ENCODE data around the gene SPTLC1. TPM values are rescaled to one million over a fixed set of nuclear protein-coding genes. Genes with fewer than 3 reads are reported as not detected.
"Not testable (repeated sequence)": the region's sequence is repeated elsewhere in the genome, so short reads cannot be mapped to it uniquely, and the experiment has no call there.

Gene SPTLC1
- total RNA-seq, 2 experiments from 2014 or later = 32.0 to 38.4 TPM

DNA sequence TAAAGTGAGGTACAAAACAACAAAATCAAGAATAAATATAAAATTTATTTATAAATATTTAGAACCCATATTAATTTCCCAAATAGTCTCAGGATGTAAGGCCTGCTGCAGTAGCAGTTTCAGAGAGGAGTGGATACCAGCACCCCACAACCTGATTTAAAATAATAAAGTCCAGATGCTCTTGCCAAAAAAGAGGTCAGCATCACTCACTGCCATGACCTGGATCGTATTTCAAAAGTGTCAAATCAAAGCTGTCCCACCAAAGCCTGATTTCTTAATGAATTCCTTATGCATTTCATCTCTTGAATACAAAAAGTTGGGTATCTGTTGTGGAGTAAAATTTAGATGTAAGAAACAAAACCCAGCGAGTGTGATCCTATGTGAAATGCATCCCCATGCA is 107.2 kb downstream of the SPTLC1 start:
- DNase-seq = no peak
- Mint-ChIP-seq H3K4me1 (ENCODE audit: low read depth) (no peaks in the 10 kb centered on the region), H3K9me3 (no peaks in the 10 kb centered on the region), H3K27ac (no peak overlapping the region), H3K4me3 (no peak overlapping the region), H3K36me3 (ENCODE audit: low read depth) (no peaks in the 10 kb centered on the region), H3K27me3 (ENCODE audit: low read depth) (peaks cover 10% of the 10 kb centered on the region)
- intact Hi-C loops (cut with micrococcal nuclease) = no loop called here
- CTCF ChIA-PET = no interaction called here

- CTCF ChIA-PET = no interaction called here
- Mint-ChIP-seq H3K4me3 (no peak overlapping the region), H3K36me3 (ENCODE audit: low read depth) (no peaks in the 10 kb centered on the region), H3K9me3 (no peaks in the 10 kb centered on the region), H3K27ac (no peak overlapping the region), H3K27me3 (ENCODE audit: low read depth) (peaks cover 6% of the 10 kb centered on the region), H3K4me1 (ENCODE audit: low read depth) (no peaks in the 10 kb centered on the region)
- intact Hi-C loops (cut with micrococcal nuclease) = no loop called here
- DNase-seq = no peak
These were observed 111.2 kb downstream of the SPTLC1 start for GRCh38 chr9:92004045-92004392.

DNA sequence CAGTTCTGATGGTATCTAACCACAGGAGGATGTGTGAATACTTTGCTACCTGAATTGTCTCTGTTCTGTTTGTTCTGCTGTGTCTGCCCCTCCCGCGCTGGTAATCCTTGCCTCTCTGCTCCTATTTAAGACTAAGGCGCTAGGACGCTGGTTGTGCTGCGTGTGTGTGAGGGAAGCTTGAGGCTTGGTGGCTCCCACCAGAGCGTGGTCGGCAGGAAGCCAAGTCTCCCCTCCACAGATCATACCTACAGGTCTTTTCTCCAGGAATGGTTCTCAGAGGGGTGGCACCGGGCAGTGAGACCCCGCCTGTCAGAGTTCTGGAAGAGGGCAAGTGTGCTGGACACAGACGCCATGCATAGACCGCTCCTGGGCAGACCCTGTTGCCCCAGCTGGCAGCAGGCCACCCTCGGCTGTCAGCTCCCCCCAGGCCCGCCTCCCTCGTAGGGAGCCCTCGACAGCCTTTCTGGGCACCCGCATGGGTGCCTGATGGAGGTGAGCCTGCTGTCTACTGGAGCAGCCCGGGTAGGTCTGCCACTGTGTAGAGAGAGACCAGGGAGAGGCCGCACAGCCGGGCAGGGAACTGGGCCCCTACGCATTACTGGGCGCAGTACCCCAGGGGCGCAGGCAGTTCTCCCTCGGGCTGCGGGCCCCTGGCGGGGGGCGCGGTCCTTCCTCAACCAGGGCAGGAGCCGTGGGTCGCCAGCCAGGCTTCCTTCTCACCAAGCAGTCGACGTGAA is 111.7 kb downstream of the SPTLC1 start:
- Mint-ChIP-seq H3K4me1 (ENCODE audit: low read depth) (no peaks in the 10 kb centered on the region), H3K36me3 (ENCODE audit: low read depth) (no peaks in the 10 kb centered on the region), H3K27ac (no peak overlapping the region), H3K27me3 (ENCODE audit: low read depth) (peaks cover 5% of the 10 kb centered on the region), H3K9me3 (no peaks in the 10 kb centered on the region), H3K4me3 (no peak overlapping the region)
- no peak for DNase-seq
- intact Hi-C loops (cut with micrococcal nuclease) = no loop called here
- CTCF ChIA-PET = no interaction called here

GRCh38 chr9:92001948-92002347 is 113.3 kb downstream of the SPTLC1 start:
- DNase-seq; H3K4me3 Mint-ChIP-seq; H3K27me3 Mint-ChIP-seq (ENCODE audit: low read depth); H3K36me3 Mint-ChIP-seq (ENCODE audit: low read depth); CTCF ChIA-PET; H3K4me1 Mint-ChIP-seq (ENCODE audit: low read depth); H3K9me3 Mint-ChIP-seq; H3K27ac Mint-ChIP-seq; intact Hi-C loops (cut with micrococcal nuclease): not testable (repeated sequence)

DNA sequence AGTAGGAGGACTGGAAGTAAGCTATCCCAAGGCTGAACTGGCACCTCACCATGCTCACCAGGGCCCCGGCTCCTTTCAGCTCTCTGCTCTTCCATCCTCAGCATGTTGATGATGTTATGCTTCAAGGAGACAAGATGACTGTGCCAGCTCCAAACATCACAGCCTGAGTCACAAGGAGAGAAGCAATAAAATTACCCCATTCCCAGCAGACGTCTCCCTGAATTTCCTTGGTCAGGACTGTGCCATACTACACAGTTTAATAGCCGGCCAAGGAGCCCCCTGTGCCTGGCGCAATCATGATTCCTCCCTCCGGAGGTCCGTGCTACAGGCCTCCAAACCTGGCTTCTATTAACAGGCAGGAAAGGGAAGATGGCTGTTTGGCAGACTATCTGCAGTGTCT is 114.0 kb downstream of the SPTLC1 start:
- CTCF ChIA-PET = interaction anchor here (1.2 kb wide), 1 partner anchor 10 kb away, joined by 5 read pairs; no protein-coding TSS in a partner anchor
- Mint-ChIP-seq H3K4me1 (ENCODE audit: low read depth) (no peaks in the 10 kb centered on the region), H3K36me3 (ENCODE audit: low read depth) (no peaks in the 10 kb centered on the region), H3K27me3 (ENCODE audit: low read depth) (peaks cover 5% of the 10 kb centered on the region), H3K4me3 (no peak overlapping the region), H3K27ac (no peak overlapping the region), H3K9me3 (no peaks in the 10 kb centered on the region)
- DNase-seq = no peak
- intact Hi-C loops (cut with micrococcal nuclease) = no loop called here

DNA sequence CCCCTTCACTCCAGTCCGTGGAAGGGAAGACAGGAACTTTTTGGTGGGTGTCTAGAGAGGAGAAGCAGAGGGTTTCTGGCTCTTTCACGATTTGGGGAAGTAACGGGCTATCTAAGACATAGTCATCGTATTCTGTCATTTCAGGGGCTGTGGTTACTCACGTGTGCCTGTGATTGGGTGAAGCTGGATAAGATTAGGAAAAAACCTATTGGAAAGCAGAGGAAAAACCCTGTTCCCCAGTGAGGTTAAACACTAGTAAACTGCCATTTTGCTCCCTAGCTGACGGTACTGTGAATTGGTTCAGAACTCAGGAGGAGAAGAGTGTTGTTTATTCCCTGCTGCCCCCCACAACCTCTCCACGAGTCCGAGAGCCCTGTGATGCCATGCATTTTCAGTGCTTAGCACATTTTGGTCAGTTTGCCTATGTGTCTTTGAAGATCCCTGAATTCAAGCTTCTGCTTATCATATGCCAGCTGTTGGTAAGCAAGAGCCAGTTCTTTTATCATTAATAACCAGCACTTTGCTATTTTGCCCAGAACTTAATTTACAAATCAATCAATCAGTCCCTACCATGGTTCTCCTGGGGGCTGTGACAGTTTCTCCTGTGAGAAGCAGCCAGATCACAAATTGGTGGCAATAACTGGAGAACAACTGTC is 120.1 kb downstream of the SPTLC1 start:
- no peak overlapping the region for H3K27ac Mint-ChIP-seq
- DNase-seq = no peak
- intact Hi-C loops (cut with micrococcal nuclease) = no loop called here
- H3K27me3 Mint-ChIP-seq (ENCODE audit: low read depth) = peaks cover 11% of the 10 kb centered on the region
- no peak overlapping the region for H3K4me3 Mint-ChIP-seq
- CTCF ChIA-PET = no interaction called here
- no peaks in the 10 kb centered on the region for H3K9me3 Mint-ChIP-seq
- H3K36me3 Mint-ChIP-seq (ENCODE audit: low read depth) = no peaks in the 10 kb centered on the region
- H3K4me1 Mint-ChIP-seq (ENCODE audit: low read depth) = no peaks in the 10 kb centered on the region

- CTCF ChIA-PET = no interaction called here
- H3K4me3 Mint-ChIP-seq = no peak overlapping the region
- intact Hi-C loops (cut with micrococcal nuclease) = no loop called here
These were observed 120.8 kb downstream of the SPTLC1 start for GRCh38 chr9:91994422-91994821.

GRCh38 chr9:91992461-91993041 is 122.7 kb downstream of the SPTLC1 start:
- CTCF ChIA-PET = no interaction called here

More at GRCh38 chr9:91994422-91994821, 120.8 kb downstream of the SPTLC1 start:
- Mint-ChIP-seq H3K27ac (no peak overlapping the region), H3K4me1 (ENCODE audit: low read depth) (no peaks in the 10 kb centered on the region), H3K36me3 (ENCODE audit: low read depth) (no peaks in the 10 kb centered on the region), H3K27me3 (ENCODE audit: low read depth) (peaks cover 13% of the 10 kb centered on the region), H3K9me3 (no peaks in the 10 kb centered on the region)
- DNase-seq = no peak

GRCh38 chr9:91991721-91992341 is 123.4 kb downstream of the SPTLC1 start:
- intact Hi-C loops (cut with micrococcal nuclease) = no loop called here
- Mint-ChIP-seq H3K4me3 (no peak overlapping the region), H3K27ac (no peak overlapping the region), H3K36me3 (ENCODE audit: low read depth) (no peaks in the 10 kb centered on the region), H3K9me3 (no peaks in the 10 kb centered on the region), H3K27me3 (ENCODE audit: low read depth) (peaks cover 15% of the 10 kb centered on the region), H3K4me1 (ENCODE audit: low read depth) (no peaks in the 10 kb centered on the region)
- no peak for DNase-seq
- CTCF ChIA-PET = interaction anchor here (1.4 kb wide), 1 partner anchor 9 kb away, joined by 5 read pairs; no protein-coding TSS in a partner anchor

More at GRCh38 chr9:91992461-91993041, 122.7 kb downstream of the SPTLC1 start:
- intact Hi-C loops (cut with micrococcal nuclease) = no loop called here
- Mint-ChIP-seq H3K4me3 (no peak overlapping the region), H3K27me3 (ENCODE audit: low read depth) (peaks cover 15% of the 10 kb centered on the region), H3K4me1 (ENCODE audit: low read depth) (no peaks in the 10 kb centered on the region), H3K36me3 (ENCODE audit: low read depth) (no peaks in the 10 kb centered on the region), H3K9me3 (no peaks in the 10 kb centered on the region), H3K27ac (no peak overlapping the region)
- DNase-seq = no peak

DNA sequence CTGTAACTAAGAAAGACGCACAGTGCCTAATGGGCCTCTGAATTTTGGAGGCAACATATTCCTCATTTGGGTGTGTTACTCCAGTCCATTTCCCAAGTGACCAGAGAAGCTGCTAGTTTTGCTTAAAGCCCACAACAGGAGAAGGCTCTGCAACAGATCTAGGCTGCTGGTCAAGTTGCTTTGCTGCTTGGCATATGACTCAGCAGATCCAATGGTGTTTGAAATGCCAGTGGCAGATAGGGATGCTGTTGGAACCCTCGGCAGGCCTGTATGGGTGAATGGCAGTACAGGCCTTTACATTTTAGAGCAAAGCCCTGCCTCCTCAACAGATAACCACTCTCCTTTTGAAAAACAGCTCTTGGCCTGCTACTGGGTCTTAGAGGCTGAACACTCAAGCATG is 129.0 kb downstream of the SPTLC1 start:
- Mint-ChIP-seq H3K36me3 (ENCODE audit: low read depth) (peaks cover 2% of the 10 kb centered on the region), H3K9me3 (peaks cover 2% of the 10 kb centered on the region), H3K27me3 (ENCODE audit: low read depth) (peaks cover 12% of the 10 kb centered on the region), H3K27ac (no peak overlapping the region), H3K4me3 (no peak overlapping the region), H3K4me1 (ENCODE audit: low read depth) (no peaks in the 10 kb centered on the region)
- CTCF ChIA-PET = no interaction called here
- no peak for DNase-seq
- intact Hi-C loops (cut with micrococcal nuclease) = no loop called here

DNA sequence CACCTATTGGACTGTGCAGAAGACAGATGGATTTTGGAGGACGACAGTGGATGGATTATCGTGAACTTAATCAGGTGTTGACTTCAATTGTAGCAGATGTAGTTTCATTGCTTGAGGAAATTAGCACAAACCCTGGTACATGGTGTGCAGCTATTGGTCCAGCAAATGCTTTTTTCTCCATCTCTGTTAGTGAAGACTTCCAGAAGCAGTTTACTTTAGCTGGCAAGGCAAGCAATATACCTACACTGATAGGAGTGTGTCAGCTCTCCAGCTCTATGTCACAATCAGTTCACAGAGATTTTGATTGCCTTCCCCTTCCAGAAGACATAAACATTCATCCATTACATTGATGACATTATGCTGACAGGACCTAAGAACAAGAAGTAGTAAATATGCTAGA is 129.5 kb downstream of the SPTLC1 start:
- CTCF ChIA-PET = no interaction called here
- peaks cover 12% of the 10 kb centered on the region for H3K27me3 Mint-ChIP-seq (ENCODE audit: low read depth)
- no peak overlapping the region for H3K27ac Mint-ChIP-seq

More for the DNA sequence above, 129.5 kb downstream of the SPTLC1 start:
- intact Hi-C loops (cut with micrococcal nuclease) = no loop called here
- H3K4me3 Mint-ChIP-seq = no peak overlapping the region
- peaks cover 2% of the 10 kb centered on the region for H3K36me3 Mint-ChIP-seq (ENCODE audit: low read depth)
- peaks cover 7% of the 10 kb centered on the region for H3K9me3 Mint-ChIP-seq
- no peak for DNase-seq
- H3K4me1 Mint-ChIP-seq (ENCODE audit: low read depth) = no peaks in the 10 kb centered on the region
